ENCODE measurements around the gene MILR1.
"Not testable (repeated sequence)": the region's sequence is repeated elsewhere in the genome, so short reads cannot be mapped to it uniquely, and the experiment has no call there.

The MILR1 gene

DNA sequence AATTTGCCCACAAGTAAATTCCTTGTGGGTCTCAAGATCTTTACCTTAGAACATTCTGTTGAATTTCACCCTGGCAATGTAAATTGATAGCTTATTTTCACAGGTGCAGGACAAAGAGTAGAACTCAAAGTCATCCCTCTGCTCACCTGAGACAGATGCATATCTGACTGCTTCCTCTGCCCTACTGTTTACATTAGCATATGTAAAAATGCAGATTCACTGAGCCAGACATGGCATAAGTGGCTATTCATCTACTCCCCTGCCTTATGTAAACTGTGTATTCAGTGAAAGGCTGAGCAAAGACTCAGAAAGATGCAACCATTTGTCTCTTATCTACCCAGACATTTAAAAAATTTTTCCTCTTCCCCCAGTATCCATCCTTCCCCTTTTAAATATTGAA lies 22.3 kb upstream of the MILR1 start:
- DNase-seq (ENCODE audit: extremely low spot score, insufficient read length, low read depth) (no peak), FAIRE-seq (no peak)

DNA sequence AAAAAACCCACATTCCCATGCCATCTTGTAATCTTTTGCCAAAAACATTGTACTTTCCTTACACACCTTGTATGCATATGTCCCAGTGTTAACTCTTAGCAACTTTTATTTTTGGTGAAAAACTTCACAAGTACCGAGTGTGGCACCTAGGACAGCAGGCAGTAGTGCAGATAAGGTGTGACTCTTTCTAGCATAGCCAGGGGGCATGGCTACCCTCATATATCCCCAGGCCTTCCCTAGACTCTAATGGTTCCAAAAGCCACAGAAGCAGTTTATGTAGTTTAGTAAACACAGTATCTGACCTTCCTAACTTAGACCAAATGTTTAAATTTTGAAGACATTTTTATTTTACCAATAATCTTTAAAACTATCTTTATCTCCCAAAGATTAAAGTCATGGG lies 20.5 kb upstream of the MILR1 start:
- DNase-seq (ENCODE audit: extremely low spot score, insufficient read length, low read depth) (no peak), FAIRE-seq (no peak)

DNA sequence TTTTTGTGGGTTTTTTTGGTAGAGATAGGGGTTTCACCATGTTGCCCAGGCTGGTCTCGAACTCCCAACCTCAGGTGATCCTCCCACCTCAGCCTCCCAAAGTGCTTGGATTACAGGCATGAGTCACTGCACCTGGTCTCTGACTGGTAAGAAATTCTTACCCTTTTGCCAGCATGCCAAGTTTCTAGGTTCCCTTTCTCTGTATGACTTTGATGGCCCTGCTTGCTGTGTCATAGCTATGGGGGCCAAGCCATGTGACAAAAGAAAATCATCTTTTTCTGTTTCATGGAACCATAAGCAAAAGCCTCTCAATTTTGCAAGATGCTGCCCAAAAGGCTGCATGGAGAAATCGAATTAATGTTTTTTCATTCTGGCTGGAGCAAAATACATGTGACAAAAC lies 18.9 kb upstream of the MILR1 start:
- not testable (repeated sequence) for FAIRE-seq; DNase-seq (ENCODE audit: extremely low spot score, insufficient read length, low read depth)

DNA sequence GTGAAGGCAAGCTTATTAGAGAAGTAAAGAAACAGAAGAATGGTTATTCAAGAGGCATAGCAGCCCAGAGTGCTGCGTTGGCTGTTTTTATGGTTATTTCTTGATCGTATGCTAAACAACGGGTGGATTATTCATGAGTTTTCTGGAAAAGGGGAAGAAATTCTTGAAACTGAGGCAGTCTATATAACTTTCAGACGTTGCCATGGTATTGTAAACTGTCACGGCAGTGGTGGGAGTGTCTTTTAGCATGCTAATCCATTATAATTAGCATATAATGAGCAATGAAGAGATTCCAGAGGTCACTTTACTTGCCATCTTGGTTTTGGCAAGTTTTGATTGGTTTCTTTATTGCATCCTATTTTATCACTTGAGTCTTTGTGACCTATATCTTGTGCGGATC lies 17.4 kb upstream of the MILR1 start:
- no peak for FAIRE-seq
- DNase-seq (ENCODE audit: extremely low spot score, insufficient read length, low read depth): no peak

DNA sequence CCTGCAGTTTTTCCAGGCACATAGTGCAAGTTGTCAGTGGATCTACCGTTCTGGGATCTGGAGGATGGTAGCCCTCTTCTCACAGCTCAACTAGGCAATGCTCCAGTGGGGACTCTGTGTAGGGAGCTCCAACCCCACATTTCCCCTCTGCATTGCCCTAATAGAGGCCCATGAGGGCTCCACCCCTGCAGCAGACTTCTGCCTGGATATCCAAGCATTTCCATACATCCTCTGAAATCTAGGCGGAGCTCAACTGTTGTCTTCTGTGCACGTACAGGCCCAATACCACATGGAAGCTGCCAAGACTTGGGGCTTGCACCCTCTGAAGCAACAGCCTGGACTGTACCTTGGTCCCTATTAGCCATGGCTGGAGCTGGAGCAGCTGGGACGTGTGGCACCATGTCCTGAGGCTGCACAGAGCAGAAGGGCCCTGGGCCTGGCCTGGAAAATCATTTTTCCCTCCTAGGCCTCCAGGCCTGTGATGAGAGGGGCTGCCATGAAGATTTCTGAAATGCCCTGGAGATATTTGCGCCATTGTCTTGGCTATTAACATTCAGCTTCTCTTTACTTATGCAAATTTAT lies 10.9 kb upstream of the MILR1 start:
- DNase-seq (ENCODE audit: extremely low spot score, insufficient read length, low read depth) (no peak), FAIRE-seq (no peak)

DNA sequence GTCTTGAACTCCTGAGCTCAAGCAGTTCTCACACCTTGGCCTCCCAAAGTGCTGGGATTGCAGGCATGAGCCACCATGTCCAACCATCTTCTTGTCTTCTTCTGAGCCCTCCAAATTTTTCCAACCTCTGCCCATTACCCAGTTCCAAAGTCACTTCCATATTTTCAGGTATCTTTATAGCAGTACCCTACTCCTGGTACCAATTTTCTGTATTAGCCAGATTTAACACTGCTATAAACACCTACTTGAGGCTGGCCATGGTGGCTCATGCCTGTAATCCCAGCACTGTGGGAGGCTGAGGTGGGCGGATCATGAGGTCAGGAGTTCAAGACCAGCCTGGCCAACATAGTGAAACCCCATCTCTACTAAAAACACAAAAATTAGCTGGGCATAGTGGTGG lies 9.4 kb upstream of the MILR1 start:
- DNase-seq (ENCODE audit: extremely low spot score, insufficient read length, low read depth); FAIRE-seq: not testable (repeated sequence)

DNA sequence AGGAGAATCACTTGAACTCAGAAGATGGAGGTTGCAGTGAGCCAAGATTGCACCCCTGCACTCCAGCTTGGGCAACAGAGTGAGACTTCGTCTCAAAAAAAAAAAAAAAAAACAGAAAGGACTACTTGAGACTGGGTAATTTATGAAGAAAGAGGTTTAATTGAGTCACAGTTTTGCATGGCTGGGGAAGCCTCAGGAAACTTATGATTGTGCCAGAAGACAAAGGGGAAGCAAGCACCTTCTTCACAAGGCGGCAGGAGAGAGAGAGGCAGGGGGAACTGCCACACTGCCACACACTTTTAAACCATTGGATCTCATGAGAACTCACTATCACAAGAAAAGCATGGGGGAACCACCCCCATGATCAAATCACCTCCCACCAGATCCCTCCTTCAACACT lies 9.0 kb upstream of the MILR1 start:
- DNase-seq (ENCODE audit: extremely low spot score, insufficient read length, low read depth) (no peak), FAIRE-seq (no peak)

DNA sequence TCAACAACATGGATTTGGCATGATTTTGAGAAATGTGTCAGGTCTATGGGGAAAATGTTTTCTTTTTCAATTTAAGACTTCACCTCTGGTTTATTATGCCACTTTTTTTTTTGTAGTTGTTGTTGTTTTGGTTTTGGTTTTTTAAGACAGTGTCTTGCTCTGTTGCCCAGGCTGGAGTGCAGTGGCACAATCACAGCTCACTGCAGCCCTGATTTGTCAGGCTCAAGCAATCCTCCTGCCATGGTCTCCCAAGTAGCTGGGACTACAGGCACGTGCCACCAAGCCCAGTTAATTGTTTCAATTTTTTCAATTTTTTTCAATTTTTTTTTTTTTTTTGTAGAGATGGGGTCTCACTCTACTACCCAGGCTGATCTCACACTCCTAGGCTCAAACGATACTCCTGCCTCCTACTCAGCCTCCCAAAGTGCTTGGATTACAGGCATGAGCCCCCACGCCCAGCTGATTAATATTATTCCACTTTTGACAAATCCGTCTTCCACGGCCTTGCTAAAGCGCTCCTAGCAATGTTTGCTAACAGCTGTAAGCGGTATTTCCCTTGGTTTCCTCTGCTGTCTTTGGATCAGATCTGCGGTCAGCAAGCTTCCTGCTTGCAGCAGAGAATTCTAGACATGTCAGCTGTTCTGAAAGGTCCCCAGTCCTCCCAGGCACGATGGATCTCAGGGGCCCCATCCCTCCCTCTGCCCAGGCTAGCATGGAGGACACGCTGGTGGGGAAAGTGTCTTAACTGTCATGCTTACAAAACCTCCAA lies 7.0 kb upstream of the MILR1 start:
- DNase-seq (ENCODE audit: extremely low spot score, insufficient read length, low read depth) (no peak), FAIRE-seq (no peak)

DNA sequence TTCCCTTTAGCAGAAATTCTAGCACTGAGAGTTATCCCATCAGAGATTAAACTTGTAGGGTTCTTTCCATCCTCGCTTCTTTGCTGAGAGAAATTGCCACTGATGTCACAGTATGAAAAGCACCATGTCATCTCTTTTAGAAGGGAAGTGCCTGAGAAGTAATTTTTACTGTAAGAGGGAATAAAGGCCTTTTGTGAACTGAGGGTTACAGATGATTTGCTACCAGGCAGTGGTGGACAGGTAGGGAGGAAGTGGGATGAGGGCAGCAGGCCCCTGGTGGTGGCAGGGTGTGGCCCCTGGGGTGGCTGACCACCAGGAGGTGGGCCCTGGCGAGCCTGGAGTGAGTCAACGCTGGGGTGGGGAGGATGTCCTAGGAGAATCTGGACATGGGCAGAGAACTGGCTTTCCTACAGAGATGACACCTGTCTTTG lies 6.4 kb upstream of the MILR1 start:
- no peak for DNase-seq (ENCODE audit: extremely low spot score, insufficient read length, low read depth)

DNA sequence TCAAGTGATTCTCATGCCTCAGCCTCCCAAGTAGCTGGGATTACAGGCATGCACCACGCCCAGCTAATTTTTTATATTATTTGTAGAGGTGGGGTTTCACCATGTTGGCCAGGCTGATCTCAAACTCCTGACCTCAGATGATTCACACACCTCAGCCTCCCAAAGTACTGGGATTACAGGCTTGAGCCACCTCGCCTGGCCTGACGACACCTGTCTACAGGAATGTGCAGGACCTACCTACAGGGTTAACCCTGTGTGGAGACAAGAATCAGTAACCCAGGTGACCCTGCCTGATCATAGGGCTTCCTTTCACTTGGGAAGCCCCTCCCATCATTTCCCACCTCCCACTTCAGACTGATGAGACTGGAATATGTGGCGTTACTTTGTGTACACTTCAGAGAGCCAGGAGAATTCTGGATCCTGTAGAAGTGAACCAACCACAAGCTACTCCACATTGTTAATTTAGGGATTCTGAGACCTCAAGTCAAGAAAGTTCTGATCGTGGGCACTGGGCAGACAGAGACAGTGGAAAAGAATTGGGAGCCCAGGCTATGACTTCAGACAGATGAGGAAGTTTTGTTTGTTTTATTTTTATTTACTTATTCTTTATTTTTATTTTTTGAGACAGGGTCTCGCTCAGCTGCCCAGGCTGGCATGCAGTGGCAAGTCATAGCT lies 5.7 kb upstream of the MILR1 start:
- no peak for FAIRE-seq
- DNase-seq (ENCODE audit: extremely low spot score, insufficient read length, low read depth): no peak

More for the DNA sequence above, 6.4 kb upstream of the MILR1 start:
- FAIRE-seq: no peak

DNA sequence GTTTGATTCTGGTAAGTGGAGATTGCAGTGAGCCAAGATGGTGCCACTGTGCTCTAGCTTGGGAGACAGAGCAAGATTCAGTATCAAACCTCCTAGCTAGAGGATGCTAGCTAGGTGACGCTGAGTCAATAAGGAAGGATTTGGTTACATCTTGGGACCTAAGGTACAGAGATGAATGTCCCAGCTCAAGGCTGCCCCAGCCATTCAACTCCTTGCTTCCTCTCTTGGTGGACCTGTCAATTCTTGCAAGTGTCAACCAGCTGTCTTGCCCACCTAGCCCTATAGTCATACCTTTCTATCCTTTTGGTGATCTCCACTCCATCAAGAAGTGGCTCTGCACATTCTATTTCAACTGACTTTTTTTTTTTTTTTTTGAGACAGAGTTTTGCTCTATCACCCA lies 1.4 kb upstream of the MILR1 start:
- no peak for FAIRE-seq
- DNase-seq (ENCODE audit: extremely low spot score, insufficient read length, low read depth): no peak

DNA sequence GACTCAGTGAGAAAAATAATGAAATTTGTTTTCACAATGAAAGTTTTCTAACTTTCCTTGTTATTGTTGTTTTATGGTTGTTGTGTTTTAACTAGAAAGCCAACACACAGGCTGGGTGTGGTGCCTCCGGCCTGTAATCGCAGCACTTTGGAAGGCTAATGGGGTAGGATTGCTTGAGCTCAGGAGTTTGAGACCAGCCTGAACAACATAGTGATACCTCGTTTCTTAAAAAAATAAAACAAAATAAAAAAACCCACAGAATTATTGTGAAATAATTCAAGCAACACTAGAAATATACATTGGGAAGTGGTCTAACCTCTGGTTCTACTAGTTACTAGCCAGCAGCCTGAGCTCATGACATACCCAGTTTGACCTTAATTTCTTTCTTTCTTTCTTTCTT lies 630 bp downstream of the MILR1 start:
- no peak for DNase-seq (ENCODE audit: extremely low spot score, insufficient read length, low read depth)
- no peak for FAIRE-seq

DNA sequence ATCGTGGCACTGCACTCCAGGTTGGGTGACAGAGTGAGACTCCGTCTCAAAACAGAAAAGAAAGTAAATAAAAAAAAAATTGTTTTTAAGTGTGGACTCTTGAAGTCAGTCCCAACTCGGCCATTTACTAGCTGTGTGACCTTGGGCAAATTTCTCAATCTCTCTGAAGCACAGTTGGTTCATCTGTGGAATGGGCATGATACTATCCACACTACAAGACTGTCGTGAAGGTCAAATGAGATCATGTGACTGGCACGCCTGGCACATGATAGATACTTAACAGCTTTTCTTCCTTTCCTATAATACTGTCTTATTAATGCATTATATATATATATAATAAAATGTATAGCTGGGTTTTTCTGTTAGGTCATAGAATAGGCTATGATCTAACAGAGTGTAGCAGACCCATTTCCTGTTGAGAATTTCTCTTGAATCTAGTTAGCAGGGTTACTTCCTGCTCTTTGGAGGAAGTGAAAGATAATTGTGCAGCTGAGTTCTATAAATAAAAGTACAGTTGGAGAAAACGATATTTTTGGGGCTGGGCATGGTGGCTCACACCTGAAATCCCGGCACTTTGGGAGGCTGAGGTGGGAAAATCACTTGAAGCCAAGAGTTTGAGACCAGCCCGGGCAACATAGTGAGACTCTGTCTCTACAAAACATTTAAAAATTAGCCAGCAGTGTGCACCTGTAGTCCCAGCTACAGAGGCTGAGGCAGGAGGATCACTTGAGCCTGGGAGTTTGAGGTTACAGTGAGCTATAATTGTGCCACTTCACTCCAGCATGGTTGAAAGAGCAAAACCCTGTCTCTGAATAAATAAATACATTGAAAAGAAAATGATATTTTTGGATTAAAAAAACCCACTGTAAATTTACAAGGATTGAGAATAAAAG lies 7.3 kb downstream of the MILR1 start:
- no peak for DNase-seq (ENCODE audit: extremely low spot score, insufficient read length, low read depth)
- no peak for FAIRE-seq

DNA sequence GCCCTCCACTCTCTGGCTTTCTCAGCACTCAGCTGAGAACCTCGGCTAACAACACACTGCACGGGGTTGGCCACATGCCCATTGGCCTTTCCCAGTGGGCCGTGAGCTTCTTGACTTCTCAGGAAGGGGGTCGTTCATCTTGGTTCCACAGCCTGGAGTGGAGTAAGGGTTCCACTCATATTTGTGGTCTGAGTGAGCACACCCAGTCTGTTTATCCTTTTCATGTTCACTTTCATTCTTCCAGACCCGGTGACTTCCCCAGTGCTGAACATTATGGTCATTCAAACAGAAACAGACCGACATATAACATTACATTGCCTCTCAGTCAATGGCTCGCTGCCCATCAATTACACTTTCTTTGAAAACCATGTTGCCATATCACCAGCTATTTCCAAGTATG lies 8.2 kb downstream of the MILR1 start:
- FAIRE-seq (no peak), DNase-seq (ENCODE audit: extremely low spot score, insufficient read length, low read depth) (no peak)

DNA sequence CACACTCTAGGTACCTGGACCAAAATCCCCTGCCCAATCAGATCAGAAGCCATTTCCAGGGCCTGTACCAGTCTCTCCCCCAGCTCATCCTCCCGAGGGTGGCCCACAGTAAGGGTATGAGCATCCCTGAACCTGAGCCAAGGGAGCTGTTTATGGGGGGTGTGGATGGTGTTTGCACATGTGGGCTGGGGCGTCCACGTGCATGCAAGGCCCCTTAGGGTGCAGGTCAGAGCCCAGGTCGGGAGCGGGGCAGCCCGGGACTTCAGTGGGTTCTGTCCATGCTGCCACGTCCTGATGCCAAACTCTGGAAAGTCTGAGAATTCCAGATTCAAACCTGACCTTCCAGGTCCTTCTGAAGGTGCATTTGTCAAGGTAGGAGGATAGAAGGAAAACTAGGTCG lies 9.8 kb downstream of the MILR1 start:
- no peak for DNase-seq (ENCODE audit: extremely low spot score, insufficient read length, low read depth)
- FAIRE-seq: no peak

DNA sequence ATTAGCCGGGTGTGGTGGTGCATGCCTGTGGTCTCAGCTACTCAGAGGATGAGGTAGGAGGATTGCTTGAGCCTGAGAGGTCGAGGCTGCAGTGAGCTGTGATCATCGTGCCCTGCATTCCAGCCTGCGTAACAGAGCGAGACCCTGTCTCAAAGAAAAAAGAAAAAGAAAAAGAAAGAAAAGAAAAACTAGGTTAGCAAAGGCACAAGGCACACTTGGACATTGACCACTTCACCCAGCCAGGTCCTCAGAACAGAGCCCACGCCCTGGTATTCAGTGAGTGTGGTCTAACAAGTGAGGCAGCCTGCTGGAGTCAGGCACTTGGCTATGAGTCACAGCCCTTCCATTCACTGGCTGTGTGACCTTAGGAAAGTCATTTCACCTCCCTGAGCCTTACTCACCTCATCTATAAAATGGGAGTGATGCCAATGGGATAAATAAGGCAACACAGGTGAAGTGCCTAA lies 10.4 kb downstream of the MILR1 start:
- FAIRE-seq (no peak), DNase-seq (ENCODE audit: extremely low spot score, insufficient read length, low read depth) (no peak)

DNA sequence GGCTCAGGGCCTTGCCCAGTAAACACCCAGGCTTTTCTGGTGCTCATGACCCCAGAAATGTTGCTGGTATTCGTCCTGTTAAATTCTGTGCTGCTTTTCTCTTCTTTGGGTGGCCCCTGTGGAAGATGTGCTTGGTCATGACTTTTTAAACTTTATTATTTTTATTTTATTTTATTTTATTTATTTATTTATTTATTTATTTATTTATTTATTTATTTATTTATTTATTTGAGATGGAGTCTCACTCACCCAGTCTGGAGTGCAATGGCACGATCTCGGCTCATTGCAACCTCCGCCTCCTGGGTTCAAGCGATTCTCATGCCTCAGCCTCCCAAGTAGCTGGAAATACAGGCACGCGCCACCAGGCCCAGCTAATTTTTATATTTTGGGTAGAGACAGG lies 10.9 kb downstream of the MILR1 start:
- not testable (repeated sequence) for FAIRE-seq; DNase-seq (ENCODE audit: extremely low spot score, insufficient read length, low read depth)

DNA sequence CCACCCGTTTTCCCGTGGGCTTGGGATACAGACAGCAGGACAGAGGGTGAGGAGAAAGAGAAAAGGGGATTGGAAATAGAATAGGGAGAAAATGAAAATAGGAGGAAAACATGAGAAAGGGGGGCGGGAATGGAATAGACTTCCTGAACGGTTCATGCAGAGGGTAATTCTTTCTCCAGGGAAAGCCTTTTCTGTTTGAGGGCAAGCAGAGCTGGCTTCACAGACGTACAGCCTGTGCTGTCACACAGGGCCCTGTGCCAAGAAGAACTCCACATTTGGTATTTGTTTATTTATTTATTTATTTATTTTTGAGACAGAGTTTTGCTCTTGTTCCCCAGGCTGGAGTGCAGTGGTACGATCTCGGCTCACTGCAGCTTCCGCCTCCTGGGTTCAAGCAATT lies 12.0 kb downstream of the MILR1 start:
- FAIRE-seq (no peak), DNase-seq (ENCODE audit: extremely low spot score, insufficient read length, low read depth) (no peak)

DNA sequence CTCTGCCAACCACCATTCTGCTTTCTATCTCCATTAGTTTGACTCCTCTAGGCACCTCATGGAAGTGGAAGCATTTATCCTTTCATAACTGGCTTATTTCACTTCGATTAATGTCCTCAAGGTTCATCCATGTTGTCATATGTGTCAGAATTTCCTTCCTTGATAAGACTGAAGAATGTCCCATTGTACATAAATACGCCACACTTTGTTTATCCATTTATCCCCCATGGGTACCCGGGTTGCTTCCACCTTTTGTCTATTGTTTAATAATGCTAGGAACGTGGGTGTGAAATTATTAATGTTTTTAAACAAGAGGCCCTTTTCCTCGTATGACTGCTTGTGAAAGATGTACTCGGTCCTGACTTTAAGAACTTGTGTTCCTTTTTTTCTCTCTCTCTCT lies 12.9 kb downstream of the MILR1 start:
- no peak for DNase-seq (ENCODE audit: extremely low spot score, insufficient read length, low read depth)
- FAIRE-seq: no peak

DNA sequence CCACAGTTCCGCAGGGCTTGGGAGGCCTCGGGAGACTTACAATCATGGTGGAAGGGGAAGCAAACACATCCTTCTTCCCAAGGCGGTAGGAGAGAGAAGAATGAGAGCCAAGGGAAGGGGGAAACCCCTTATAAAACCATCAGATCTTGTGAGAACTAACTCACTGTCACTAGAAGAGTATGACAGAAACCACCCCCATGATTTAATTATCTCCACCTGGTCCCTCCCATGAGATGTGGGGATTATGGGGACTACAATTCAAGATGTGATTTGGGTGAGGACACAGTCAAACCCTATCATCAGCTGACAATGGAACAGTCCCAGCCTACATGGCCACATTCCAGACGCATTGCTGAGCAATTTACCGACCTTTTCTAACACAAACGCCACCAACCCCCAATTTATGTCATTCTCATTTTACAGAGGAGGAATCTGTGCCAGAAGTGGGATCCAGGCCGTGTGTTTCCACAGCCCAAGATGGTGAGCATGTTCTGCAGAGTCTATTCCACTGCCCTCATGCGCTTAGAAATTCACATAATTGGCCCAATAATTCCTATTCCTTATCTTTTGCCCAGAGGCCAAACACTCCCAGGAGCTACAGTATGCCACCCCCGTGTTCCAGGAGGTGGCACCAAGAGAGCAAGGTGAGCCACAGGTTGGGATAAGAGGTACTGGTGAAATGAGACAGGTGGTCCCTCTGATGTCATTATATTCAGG lies 17.3 kb downstream of the MILR1 start:
- DNase-seq (ENCODE audit: extremely low spot score, insufficient read length, low read depth) (no peak), FAIRE-seq (no peak)
